ENCODE results near the gene NOB1.

DNA sequence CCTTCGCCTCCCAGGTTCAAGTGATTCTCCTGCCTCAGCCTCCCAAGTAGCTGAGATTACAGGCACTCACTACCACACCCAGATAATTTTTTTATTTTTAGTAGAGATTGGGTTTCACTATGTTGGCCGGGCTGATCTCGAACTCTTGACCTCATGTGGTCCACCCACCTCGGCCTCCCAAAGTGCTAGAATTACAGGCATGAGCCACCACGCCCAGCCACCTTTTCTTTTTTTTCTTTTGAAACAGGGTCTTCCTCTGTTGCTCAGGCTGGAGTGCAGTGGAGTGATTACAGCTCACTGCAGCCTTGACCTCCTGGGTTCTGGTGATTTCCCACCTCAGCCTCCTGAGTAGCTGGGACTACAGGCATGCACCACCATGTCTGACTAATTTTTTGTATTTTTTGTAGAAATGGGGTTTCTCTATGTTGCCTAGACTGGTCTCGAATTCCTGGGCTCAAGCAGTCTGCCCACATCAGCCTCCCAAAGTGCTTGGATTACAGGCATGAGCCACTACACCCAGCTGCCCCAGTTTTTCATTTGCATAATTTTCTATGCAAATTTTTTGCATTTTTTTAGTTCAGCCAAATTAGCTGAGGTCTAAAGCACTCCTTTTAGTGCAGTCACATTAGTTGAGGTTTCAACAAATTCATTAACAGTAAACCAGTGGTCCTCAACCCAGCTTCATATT is 18.7 kb upstream of the NOB1 start:
- TF ChIP-seq CTCF (IDR thresholded peaks at IDR 0.05) (no peak), POLR2A (IDR thresholded peaks at IDR 0.05; ENCODE audit: low read depth) (no peak)

Data from esophagus muscularis mucosa (tissue), 3 donors.